H9 (cell line): Measurements from ENCODE around the gene PDE3B. TPM values are rescaled to one million over a fixed set of nuclear protein-coding genes. Genes with fewer than 3 reads are reported as not detected.

Experiments
- DNase-seq: peaks from one replicate; pipeline ENCODE4 v3.0.0-alpha.2; 2017
- H2AFZ ChIP-seq: one replicate; pipeline ENCODE4 v1.6.1; 2013; ENCODE audit warnings: mild to moderate bottlenecking, low read length, control low read depth, moderate library complexity
- H2AK5ac ChIP-seq: 2 replicates; pipeline ENCODE4 v1.6.1; 2013; ENCODE audit warnings: low read length, control low read depth, mixed read lengths; ENCODE audit not compliant: insufficient read length
- H2BK120ac ChIP-seq: one replicate; pipeline ENCODE4 v1.6.1; 2013; ENCODE audit warnings: low read depth, mild to moderate bottlenecking, low read length, control low read depth, inconsistent platforms; ENCODE audit not compliant: poor library complexity, severe bottlenecking
- H2BK12ac ChIP-seq: 2 replicates; pipeline ENCODE4 v1.6.1; 2013; ENCODE audit warnings: low read length, control low read depth, mixed read lengths, low read depth; ENCODE audit not compliant: insufficient read length
- H2BK15ac ChIP-seq: 2 replicates; pipeline ENCODE4 v1.6.1; 2013; ENCODE audit warnings: low read depth, low read length, control low read depth
- H2BK20ac ChIP-seq: one replicate; pipeline ENCODE4 v1.6.1; 2013; ENCODE audit warnings: low read depth, mild to moderate bottlenecking, low read length, control low read depth, inconsistent platforms; ENCODE audit not compliant: poor library complexity, severe bottlenecking
- H2BK5ac ChIP-seq: 2 replicates; pipeline ENCODE4 v1.6.1; 2013; ENCODE audit warnings: low read length, control low read depth, mixed read lengths; ENCODE audit not compliant: insufficient read length
- H3K14ac ChIP-seq: 2 replicates; pipeline ENCODE4 v1.6.1; 2013; ENCODE audit warnings: low read length, control low read depth; ENCODE audit not compliant: insufficient read depth
- H3K18ac ChIP-seq: 2 replicates; pipeline ENCODE4 v1.6.1; 2013; ENCODE audit warnings: low read depth, mild to moderate bottlenecking, mixed read lengths, low read length, control low read depth; ENCODE audit not compliant: insufficient read length
- H3K23ac ChIP-seq: 2 replicates; pipeline ENCODE4 v1.6.1; 2013; ENCODE audit warnings: low read length, control low read depth, mixed read lengths, low read depth; ENCODE audit not compliant: insufficient read length
- H3K23me2 ChIP-seq: 2 replicates; pipeline ENCODE4 v1.6.1; 2013; ENCODE audit warnings: low read depth, mild to moderate bottlenecking, mixed read lengths, low read length, control low read depth; ENCODE audit not compliant: insufficient read length, poor library complexity, severe bottlenecking
- H3K27ac ChIP-seq: 2 replicates; pipeline ENCODE4 v1.5.1; 2013; ENCODE audit warnings: low read length, control low read depth, mixed read lengths, low read depth; ENCODE audit not compliant: insufficient read length
- H3K27me3 ChIP-seq: 2 replicates; pipeline ENCODE4 v1.6.1; 2013; ENCODE audit warnings: low read length, control low read depth, inconsistent platforms; ENCODE audit not compliant: insufficient read depth
- H3K4ac ChIP-seq: 2 replicates; pipeline ENCODE4 v1.6.1; 2013; ENCODE audit warnings: low read depth, mild to moderate bottlenecking, control low read depth, inconsistent platforms, low read length, moderate library complexity
- H3K4me1 ChIP-seq: 2 replicates; pipeline ENCODE4 v1.6.1; 2013; ENCODE audit warnings: low read length, control low read depth, inconsistent platforms; ENCODE audit not compliant: insufficient read depth
- H3K4me2 ChIP-seq: 2 replicates; pipeline ENCODE4 v1.6.1; 2013; ENCODE audit warnings: low read length, control low read depth, mixed read lengths; ENCODE audit not compliant: insufficient read length, insufficient read depth
- H3K56ac ChIP-seq: 2 replicates; pipeline ENCODE4 v1.6.1; 2013; ENCODE audit warnings: low read depth, mild to moderate bottlenecking, mixed read lengths, low read length, control low read depth; ENCODE audit not compliant: insufficient read length
- H3K79me1 ChIP-seq: 2 replicates; pipeline ENCODE4 v1.6.1; 2013; ENCODE audit warnings: low read depth, mild to moderate bottlenecking, moderate library complexity, low read length, control low read depth, inconsistent platforms; ENCODE audit not compliant: insufficient read depth, poor library complexity, severe bottlenecking
- H3K79me2 ChIP-seq: 2 replicates; pipeline ENCODE4 v1.6.1; 2013; ENCODE audit warnings: low read length, control low read depth, inconsistent platforms; ENCODE audit not compliant: insufficient read depth
- H3K9ac ChIP-seq: 2 replicates; pipeline ENCODE4 v1.6.1; 2013; ENCODE audit warnings: low read length, control low read depth, mixed read lengths; ENCODE audit not compliant: insufficient read length; ENCODE audit errors: extremely low read depth
- H3K9me3 ChIP-seq: one replicate; pipeline ENCODE4 v1.6.1; 2013; ENCODE audit warnings: low read depth, low read length, inconsistent platforms; ENCODE audit not compliant: control insufficient read depth
- H3T11ph ChIP-seq: one replicate; pipeline ENCODE4 v1.6.1; 2013; ENCODE audit warnings: mild to moderate bottlenecking, low read length, control low read depth, inconsistent platforms
- H4K20me1 ChIP-seq: one replicate; pipeline ENCODE4 v1.6.1; 2013; ENCODE audit not compliant: control insufficient read depth, insufficient read length, insufficient read depth
- H4K5ac ChIP-seq: 2 replicates; pipeline ENCODE4 v1.6.1; 2013; ENCODE audit warnings: low read depth, mild to moderate bottlenecking, mixed read lengths, low read length, control low read depth; ENCODE audit not compliant: insufficient read length
- H4K8ac ChIP-seq: replicated peaks from 2 replicates; pipeline ENCODE4 v1.6.1; 2013; ENCODE audit warnings: low read length, control low read depth, mixed read lengths, low read depth; ENCODE audit not compliant: insufficient read length
- H4K91ac ChIP-seq: 2 replicates; pipeline ENCODE4 v1.6.1; 2013; ENCODE audit warnings: low read depth, mild to moderate bottlenecking, moderate library complexity, mixed read lengths, low read length, control low read depth; ENCODE audit not compliant: insufficient read length
- H3K27ac Mint-ChIP-seq, 3 experiments: 2 replicates in 2 of 3; 3 replicates in 1 of 3; pipeline ENCODE4 v1.8.0; 2020 to 2021; ENCODE audit warnings: mixed read lengths in 3 of 3, mild to moderate bottlenecking in 1 of 3, moderate library complexity in 1 of 3
- H3K27me3 Mint-ChIP-seq: 2 replicates; pipeline ENCODE4 v1.8.0; 2021; ENCODE audit warnings: low read depth, mild to moderate bottlenecking, moderate library complexity, mixed read lengths
- H3K36me3 Mint-ChIP-seq, 3 experiments: 2 replicates in 2 of 3; 3 replicates in 1 of 3; pipeline ENCODE4 v1.8.0; 2020 to 2021; ENCODE audit warnings: low read depth in 3 of 3, mixed read lengths in 3 of 3; ENCODE audit not compliant: insufficient read depth in 1 of 3
- H3K4me1 Mint-ChIP-seq, 2 experiments: 2 replicates each; pipeline ENCODE4 v1.8.0; 2020; ENCODE audit warnings: mixed read lengths in 2 of 2
- H3K4me3 Mint-ChIP-seq, 2 experiments: 2 replicates in 1 of 2; 3 replicates in 1 of 2; pipeline ENCODE4 v1.8.0; 2020 to 2021; ENCODE audit warnings: mild to moderate bottlenecking in 2 of 2, mixed read lengths in 2 of 2, moderate library complexity in 1 of 2
- H3K9me3 Mint-ChIP-seq, 2 experiments: 2 replicates in 1 of 2; 3 replicates in 1 of 2; pipeline ENCODE4 v1.8.0; 2020; ENCODE audit warnings: mild to moderate bottlenecking in 2 of 2, mixed read lengths in 2 of 2, moderate library complexity in 1 of 2
- CTCF ChIP-seq: fragments of 200-600 bp; sonication (generic); conservative IDR thresholded peaks from 3 replicates; pipeline ENCODE4 v1.8.0; 2021; ENCODE audit warnings: antibody characterized with exemption, mild to moderate bottlenecking
- total RNA-seq: library from RNA; stranded (reverse); gene quantifications from 2 replicates; pipeline ENCODE4 v1.2.1, GENCODE V29; 2021

The PDE3B gene
- total RNA-seq, 1 experiment from 2014 or later, result 6.6 TPM

- Histone ChIP-seq H3K14ac (no peak overlapping the region), H3K9ac (no peak overlapping the region), H3K79me1 (no peaks in the 10 kb centered on the region), H3K79me2 (no peaks in the 10 kb centered on the region), H2BK20ac (no peak overlapping the region), H3K23me2 (no peaks in the 10 kb centered on the region), H3K56ac (no peak overlapping the region), H3K9me3 (no peaks in the 10 kb centered on the region), H2BK15ac (no peak overlapping the region), H3K4ac (no peak overlapping the region), H2BK120ac (no peak overlapping the region), H4K20me1 (no peaks in the 10 kb centered on the region), H3K18ac (no peak overlapping the region), H2AK5ac (no peak overlapping the region), H3K4me1 (no peaks in the 10 kb centered on the region), H4K8ac (no peak overlapping the region), H3K27ac (no peak overlapping the region), H3T11ph (no peak overlapping the region), H2BK12ac (no peak overlapping the region), H4K91ac (no peak overlapping the region), H3K23ac (no peak overlapping the region), H2AFZ (no peak overlapping the region), H3K4me2 (no peak overlapping the region), H3K27me3 (no peaks in the 10 kb centered on the region), H2BK5ac (no peak overlapping the region), H4K5ac (no peak overlapping the region)
- Mint-ChIP-seq H3K9me3 (peaks cover 2 to 3% of the 10 kb centered on the region in 2 experiments; a peak in 3 of 5 replicates), H3K27me3 (no peaks in the 10 kb centered on the region), H3K27ac (no peak overlapping the region), H3K4me3 (no peak overlapping the region), H3K4me1 (peaks cover 3 to 4% of the 10 kb centered on the region in 2 experiments; a peak in 2 of 4 replicates), H3K36me3 (peaks cover 19 to 27% (median 22%) of the 10 kb centered on the region in 3 experiments)
- no peak for TF ChIP-seq CTCF
- DNase-seq, result no peak
Observed at GRCh38 chr11:14809466-14809865, 165.9 kb downstream of the PDE3B start.
